CMK (cell line): ENCODE measurements around the gene TNFRSF18.

Experiments
- DNase-seq: peaks from one replicate; pipeline ENCODE4 v3.0.0-alpha.2; 2010; ENCODE audit warnings: low read depth

Gene TNFRSF18

DNA sequence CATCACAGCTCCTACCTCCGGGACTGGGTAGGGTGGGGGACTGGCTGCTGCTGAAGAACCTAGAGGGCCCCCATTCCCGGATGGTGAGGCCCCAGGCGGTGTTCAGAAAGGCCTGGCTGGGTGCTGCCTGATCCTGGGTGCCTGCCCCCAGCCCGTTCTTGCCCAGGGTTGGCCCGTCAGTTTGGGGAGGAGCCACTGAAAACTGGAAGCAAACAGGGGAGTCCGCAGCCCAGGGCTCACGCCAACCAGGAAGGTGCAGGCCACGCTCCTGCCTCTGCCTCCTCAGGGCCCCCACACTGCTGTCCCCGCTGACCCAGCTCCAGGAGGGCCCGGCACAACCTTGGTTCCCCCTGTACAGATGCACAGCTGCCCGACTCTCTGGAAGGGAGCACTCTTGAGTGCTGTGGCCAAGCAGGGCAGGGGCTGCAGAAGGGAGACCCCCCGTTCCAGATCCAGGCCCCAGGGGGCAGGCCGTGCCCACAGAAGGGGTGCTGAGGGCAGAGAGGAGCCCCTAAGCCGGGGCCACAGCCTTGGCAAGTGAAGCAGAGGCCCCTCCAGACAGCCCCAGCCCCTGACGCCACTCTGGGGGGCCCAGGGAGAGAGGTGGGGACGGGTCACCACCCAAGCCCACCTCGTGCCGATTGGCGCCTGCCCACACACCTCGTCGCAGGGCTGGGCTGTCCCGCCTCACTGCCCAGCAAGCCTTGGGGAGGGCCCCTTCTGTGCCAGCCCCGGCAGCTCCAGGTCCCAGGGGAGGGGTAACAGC lies 34.6 kb upstream of the TNFRSF18 start:
- DNase-seq: no peak

DNA sequence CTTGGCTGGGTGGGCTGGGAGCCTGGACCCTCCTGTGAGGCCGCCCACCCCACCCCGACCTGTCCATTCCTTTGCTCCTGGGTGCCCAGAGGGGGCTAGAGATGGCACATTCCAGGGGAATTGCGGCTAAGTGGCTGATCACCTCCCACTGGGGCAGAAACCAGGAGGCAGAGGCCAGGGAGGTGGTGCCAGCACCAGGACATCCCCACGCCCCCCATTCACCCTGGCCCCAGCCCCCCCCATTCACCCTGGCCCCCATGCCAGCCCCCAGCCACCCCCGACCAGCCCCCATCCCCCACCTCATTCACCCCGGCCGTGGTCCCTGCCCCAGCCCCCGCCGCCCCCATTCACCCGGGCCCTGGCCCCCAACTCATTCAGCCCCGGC lies 33.9 kb upstream of the TNFRSF18 start:
- DNase-seq: no peak

DNA sequence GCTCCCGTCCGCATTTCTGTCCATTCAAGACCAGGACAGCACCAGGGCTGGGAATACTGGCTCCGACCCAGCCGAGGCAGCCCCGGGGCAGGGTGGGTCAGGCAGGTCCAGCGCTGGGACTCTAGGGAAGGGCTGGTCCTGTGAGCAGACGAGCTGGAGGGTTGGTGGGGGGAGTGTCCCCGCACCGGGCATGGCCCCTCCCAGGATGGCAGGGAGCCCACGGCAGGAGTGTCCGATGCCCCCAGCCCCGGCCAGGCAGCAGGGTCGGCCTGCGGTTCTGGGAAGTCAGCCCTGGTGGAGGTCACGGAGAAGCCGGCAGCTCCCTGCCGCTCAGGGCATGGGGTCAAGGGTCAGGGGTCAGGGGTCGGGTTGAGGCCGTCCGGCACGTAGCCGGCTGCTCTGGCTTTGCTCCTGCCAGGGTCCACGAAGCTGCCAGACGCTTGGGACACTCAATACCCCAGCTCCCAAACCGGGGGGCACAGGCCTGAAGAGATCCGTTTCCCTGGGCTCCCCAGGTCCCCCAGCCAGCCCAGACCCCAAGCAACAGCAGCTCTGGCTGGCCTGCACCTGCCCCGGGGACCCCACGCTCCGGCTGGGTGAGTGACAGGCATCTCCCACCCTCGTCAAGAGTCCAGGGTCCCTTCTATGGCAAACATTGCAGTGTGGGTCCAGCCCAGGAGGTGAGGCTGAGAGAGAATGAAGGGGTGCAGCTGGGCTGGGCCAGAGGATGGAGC lies 33.4 kb upstream of the TNFRSF18 start:
- DNase-seq: no peak

DNA sequence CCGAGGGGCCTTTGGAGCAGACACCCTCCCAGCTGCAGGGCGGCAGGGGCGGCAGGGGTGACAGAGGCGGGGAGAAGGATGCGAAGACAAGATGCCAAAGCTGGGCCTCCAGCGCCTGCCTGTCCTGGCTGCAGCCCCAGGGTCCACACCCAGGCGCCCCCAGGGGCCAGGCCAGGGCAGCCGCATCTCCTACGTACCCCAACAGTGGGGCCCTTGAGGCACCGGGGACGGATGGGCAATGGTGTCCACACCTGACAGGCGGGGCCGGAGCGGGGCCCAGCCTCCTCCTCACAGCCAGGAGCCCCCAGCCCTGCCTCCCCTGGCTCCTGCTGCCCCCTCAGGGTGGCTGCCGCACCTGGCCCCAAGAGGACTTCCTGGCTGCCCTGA lies 32.8 kb upstream of the TNFRSF18 start:
- no peak for DNase-seq

DNA sequence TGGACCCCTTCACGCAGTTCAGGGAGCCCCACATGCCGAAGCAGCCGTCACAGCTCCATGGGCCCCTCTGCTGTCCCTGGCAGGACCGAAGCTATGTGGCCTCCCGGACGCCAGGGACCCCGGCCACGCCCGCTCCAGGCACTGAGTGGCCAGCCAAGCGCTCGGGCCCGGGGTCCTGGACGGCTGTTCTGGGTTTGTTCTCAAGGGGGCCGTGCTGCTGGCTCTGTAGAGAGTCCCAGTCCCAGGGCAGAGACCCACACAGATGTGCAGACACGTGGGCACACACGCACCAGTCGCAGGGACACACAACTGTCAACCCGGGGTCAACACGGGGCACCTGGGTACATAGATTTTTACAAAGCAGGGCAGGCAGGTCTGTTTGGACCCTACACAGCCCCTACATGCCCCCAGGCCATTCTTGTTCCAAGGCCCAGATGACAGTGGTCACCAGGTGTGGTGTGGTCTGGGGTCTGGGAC lies 32.3 kb upstream of the TNFRSF18 start:
- DNase-seq: no peak

DNA sequence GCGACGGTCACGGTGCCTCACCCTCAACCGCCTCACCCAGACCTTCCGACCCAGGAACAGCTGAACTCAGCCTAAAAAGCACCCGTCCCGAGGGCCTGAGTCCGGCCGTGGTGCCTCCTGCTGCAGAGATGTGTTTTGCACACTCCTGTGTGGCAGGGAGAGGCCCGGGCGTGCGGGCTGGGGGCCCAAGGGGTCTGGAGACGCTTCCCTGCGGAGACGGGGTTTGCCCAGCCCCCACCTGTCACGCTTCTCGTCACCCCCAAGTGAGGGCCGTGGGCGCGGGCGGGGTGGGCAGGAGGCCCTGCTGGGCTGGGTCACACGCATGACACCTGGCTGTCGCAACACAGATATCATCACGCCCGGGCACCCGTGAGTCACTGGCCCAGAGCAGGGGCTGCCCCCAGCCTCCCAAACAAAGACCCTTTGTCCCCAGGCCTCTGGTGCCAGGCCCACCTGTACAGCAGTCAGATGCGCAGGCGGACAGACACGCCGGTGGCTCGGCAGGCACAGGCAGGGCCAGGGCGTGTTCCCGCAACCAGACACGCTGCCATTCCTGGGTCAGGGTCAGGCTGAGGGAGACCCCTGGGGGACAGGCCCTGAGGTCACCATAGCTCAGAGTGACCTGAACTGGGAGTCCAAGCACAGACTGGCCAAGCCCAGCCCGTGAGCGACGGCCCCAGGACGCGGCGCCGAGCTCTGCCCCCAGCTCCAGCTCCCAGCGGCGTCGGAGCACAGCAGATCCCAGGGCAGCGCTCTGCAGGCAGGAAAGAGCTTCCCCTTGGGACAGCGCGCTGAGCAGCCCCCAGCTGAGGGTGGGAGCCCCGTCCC lies 31.7 kb upstream of the TNFRSF18 start:
- no peak for DNase-seq

DNA sequence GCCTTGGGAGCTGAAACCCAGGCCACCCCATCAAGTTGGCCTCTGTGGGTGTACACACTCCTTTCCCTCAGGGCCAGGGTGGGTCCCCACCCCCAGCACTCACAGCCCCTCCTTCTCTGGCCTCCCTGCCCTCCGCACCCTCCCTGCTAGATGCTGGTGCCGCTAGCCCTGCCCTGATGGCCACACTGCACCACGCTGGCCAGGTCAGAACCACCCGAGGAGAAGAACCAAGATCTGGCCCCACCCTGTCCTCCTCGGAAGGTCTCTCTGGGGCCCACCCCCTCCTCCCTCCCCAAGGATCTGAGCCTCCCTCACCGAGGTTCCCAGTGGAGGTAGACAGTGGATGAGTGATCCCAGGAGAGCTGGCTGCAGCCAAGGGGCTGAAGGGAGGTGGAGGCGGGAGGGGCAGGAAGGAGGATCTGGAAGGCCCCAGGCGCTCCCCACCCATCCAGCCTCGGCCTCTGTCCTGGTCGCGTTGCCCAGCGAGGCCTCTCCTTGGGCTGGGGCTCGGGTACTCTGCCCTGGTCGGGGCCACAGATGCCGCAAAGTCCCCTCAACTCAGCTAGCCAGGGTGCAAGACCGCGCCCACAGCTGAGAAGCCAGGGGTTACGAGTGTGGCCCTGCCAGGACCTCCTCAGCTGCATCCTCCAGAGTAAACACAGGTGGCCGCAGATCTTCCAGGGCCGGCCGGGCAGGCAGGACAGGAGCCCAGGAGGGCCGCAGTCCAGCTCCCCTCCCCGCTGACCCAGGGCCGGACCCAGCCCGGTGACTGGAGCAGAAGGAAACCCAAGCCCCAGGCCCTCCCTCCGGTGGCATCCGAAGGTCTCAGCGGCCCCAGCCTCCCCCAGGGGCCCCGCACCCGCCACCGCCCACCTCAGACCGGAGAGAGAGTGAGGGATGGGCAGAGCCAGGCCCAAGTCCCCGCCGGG lies 30.8 kb upstream of the TNFRSF18 start:
- no peak for DNase-seq

DNA sequence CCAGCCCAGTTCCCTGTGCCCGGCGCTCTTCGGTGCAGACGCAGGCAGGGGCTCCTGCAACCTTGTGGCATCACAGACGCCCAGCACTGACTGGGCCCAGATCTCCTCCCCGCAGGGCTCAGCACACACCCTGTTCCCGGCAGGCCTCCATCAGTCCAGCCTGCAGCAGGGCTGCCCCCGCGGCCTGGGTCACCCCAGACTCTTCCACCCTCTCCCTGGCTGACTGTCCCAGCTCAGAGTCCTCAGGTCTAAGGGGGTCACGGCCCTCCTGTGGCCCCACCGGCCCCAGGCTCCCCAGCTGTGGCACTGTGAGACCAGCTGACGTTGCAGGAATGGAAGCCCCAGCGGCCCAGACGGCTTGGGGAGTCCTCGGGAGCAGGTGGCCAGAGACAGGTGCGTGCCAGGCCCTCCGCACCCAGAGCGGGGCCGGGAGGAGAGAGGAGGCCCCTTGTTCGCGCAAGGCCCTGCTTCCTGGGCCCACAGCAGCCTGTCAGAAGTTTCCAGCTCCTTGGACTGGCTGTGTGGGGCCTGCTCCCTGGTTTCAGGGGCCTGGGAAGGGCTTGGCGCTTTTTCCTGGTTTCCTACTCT lies 29.9 kb upstream of the TNFRSF18 start:
- DNase-seq: no peak

DNA sequence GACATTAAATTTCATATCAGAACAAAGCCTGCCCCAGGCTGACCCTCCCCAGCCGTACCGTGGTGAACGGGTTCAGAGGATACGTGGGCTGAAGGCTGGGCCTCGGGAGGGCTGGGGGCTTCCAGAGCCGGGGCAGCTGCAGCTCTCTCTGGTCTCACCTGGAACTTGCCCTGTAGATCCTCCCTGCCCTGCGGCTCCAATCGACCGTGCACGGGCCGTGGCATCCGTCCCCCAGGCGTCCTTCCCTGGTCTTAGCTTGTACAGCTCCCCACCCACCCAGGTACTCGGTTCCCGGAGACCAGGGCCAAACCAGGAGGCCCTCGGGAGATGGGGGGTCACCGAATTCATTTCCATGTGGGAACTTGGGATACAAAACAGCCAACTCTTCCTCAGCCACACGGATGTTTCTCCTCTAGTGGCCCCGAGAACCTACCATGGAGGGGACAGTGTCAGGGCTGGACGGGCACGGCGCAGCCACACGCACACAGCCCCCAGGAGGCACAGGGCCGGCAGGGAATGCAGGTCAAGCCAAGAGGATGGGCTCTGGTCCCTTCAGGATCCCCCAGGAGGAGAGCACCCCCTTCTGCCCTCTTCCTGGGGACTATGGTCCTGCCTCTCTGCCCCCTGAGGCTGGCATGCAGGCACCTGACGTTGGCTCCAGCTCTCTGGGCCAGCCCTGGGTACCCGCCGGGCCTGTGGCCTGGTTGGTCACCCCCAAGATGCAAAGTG lies 28.8 kb upstream of the TNFRSF18 start:
- DNase-seq: no peak

DNA sequence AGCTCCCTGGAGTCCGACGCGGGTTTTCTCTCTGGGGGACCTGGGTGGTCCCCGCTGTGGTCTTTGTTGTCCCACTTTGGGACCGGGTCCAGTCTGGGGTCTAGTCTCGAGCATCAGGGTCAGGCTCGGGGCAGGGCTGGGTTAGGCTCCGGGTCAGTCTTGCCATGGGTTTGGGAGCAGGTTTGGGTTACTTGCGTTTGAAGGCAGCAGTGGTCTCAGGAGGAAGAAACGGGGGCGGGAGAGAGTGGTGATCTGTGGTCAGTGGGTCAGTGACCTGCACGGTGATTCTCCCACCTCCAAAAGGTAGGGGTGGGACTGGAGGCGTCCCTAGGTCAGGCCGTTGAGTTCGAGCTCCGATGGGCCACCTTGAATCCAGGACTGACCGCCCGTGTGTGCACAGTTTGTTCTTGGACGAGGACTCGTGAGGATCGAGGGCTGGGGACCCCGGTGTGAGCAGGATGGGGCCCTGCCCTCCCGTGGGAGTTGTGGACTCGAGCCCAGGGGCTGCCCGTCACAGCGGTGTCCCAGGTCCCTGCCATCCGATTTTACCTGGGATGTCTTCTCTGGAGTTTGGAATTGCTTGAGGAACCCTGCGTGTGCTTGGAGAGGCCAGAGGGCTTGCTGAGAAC lies 27.9 kb upstream of the TNFRSF18 start:
- DNase-seq: no peak

DNA sequence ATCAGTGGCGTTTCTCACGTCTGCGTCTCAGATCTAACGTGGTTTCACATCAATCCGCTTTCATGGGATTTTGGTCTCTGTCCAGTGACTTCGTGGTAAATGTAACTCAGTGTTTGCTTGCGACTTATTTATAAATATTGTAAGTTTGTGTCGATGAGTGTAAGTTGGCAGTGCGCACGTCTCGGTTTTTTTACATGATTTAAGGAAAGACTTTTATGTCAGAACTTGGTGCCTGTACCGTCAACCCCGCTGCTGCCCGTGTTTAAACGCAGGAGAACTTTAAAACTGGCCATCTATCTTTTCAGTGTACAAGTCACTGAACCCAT lies 27.1 kb upstream of the TNFRSF18 start:
- DNase-seq: no peak

DNA sequence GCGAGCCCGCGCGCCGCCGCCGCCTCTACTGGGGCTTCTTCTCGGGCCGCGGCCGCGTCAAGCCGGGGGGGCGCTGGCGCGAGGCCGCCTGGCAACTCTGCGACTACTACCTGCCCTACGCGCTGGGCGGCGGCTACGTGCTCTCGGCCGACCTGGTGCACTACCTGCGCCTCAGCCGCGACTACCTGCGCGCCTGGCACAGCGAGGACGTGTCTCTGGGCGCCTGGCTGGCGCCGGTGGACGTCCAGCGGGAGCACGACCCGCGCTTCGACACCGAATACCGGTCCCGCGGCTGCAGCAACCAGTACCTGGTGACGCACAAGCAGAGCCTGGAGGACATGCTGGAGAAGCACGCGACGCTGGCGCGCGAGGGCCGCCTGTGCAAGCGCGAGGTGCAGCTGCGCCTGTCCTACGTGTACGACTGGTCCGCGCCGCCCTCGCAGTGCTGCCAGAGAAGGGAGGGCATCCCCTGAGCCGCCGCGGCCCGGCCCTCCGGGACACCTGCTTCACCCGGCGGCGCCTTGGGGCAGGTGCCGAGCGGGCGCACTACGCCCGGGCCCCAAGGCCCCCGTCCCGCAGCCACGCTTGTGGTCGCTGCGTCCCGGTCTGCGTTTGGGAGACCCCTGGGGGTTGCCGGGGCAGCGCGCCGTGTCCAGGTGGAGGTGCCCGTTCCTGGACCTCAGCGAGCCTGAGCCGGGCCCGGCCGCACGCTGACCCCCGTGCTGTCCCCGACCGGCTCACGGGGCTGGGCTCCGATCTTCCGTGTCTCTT lies 26.6 kb upstream of the TNFRSF18 start:
- no peak for DNase-seq

DNA sequence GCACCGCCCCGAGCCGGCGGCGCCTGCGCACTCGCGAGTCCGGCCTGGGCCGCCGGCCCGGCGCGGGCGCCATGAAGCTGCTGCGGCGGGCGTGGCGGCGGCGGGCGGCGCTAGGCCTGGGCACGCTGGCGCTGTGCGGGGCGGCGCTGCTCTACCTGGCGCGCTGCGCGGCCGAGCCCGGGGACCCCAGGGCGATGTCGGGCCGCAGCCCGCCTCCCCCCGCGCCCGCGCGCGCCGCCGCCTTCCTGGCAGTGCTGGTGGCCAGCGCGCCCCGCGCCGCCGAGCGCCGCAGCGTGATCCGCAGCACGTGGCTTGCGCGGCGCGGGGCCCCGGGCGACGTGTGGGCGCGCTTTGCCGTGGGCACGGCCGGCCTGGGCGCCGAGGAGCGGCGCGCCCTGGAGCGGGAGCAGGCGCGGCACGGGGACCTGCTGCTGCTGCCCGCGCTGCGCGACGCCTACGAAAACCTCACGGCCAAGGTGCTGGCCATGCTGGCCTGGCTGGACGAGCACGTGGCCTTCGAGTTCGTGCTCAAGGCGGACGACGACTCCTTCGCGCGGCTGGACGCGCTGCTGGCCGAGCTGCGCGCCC lies 25.9 kb upstream of the TNFRSF18 start, which contains the start of gene B3GALT6:
Gene B3GALT6 (plus strand): TSS at position 30 of the 588 bp plus-strand sequence. CDS start 42 bp downstream, at position 72.
- DNase-seq: no peak

DNA sequence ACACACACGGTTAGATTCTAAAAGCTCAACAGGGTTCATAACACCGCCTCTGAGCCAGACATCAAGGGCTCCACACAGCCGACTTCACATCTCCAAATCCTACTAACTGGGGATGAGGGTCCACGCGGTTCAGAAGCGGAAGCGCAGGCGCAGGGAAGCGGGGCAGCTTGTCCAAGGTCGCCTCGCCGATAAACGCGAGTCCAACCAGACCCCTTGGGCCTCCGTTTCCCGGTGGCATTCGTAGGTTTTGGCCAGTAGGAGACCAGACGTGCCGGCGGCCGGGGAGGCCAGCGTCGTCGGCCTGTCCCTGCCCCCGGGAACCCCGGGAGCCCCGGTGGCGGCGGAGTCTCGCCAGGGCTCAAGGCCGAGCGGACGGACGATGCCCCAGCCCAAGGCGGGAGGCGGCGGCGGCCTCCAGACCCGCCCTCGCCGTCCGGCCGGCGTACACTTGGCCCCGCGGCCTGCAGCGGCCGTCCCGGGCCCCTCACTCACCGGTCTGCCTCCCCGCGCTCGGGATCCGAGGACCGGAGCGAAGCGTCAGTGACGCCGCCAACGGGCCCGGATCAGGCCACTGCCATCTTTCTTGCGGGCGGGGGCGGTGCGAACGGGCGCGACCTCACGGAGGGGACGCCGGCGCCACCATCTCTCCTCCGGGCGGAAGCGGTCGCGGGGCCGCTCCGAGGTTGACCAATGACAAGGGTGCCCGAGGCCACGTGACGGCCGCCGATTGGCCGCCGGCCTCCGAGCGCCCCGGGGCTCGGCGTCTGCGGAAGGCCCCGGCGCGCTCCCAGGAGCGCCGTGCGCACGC lies 25.2 kb upstream of the TNFRSF18 start, which contains the start of gene SDF4:
Gene SDF4 (minus strand): TSS at position 602 of the 808 bp plus-strand sequence. CDS start 3,229 bp downstream, outside the sequence.
- DNase-seq: peak; percentile 96

DNA sequence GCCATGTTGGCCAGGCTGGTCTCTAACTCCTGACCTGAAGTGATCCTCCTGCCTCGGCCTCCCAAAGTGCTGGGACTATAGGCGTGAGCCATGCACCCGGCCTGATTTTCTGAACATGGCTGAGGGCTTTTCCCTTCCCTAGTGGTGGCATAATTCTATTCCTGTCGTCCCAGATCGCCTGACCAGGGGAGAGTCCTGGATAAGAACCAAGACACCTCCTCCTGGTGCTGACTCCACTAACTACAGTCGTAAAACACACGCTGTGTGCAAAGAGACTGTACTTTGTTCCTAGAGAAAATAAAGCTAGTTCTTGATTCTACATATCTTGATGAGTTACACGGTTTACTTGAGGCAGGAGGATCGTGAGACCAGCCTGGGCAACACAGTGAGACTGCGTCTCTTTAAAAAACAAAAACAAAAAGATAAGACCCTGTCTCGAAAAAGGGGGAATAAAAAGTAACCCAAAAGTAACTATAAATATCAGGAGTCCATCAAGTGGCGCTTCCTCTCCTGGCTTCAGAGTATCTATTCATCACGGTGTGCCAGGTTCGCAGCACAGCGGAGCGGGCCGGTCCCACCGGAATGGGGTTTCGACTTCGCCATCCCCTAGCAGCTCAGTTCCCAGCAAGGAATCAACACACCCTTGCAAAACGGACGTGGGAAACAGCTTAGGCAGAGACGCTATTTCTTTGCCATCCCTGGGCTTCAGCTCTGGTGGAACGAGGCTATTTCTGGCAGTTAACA lies 24.4 kb upstream of the TNFRSF18 start:
- DNase-seq: no peak

DNA sequence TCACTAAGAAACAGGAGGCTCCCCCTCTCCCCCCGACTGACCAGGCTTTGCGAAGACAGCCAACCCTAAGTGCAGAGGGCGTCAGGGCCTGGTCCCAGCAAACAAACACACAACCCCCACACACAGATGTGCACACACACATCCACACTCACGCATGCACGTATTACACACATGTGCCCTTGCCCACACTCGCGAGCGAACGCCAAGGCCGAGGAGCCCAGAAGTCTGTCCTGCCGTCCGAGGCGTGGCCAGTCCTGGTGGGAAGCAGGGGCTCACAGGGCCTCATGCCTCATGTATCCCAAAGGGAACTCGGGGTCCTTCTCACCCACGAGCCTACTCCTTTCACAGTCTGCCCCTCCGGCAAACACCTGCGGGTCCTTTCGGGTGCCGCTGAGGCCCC lies 23.4 kb upstream of the TNFRSF18 start:
- no peak for DNase-seq
